Activated CD4-positive, alpha-beta T cell treated with anti-CD3 and anti-CD28 coated beads, Interleukin-2, amount 50 U/mL, for 16 hours (primary cell): ENCODE data around the gene MUC13.

Experiments used
- DNase-seq: peaks from one replicate; pipeline ENCODE4 v3.0.0-alpha.2; 2020

MUC13 gene

GRCh38 chr3:124861041-124861440 is 73.5 kb downstream of the MUC13 start:
- DNase-seq = no peak

GRCh38 chr3:124860599-124860998 is 74.0 kb downstream of the MUC13 start:
- DNase-seq = no peak

GRCh38 chr3:124859025-124859424 is 75.5 kb downstream of the MUC13 start:
- DNase-seq = no peak

- no peak for DNase-seq
Observed at GRCh38 chr3:124858275-124858674, 76.3 kb downstream of the MUC13 start.

GRCh38 chr3:124856677-124857076 is 77.9 kb downstream of the MUC13 start:
- no peak for DNase-seq
